Occipital lobe (tissue), 2 donors: ENCODE data around the gene PCNX3. TPM values are rescaled to one million over a fixed set of nuclear protein-coding genes. Genes with fewer than 3 reads are reported as not detected.

Experiments
- DNase-seq: peaks from one replicate; lab custom pipeline; 2025; lab: John Stamatoyannopoulos, UW
- total RNA-seq: library from RNA; depleted of rRNA; stranded (reverse); fragments of >200 nt; gene quantifications from one replicate; pipeline ENCODE4 v1.2.3, GENCODE V29; 2014

PCNX3 gene
- 7.0 TPM for total RNA-seq

- DNase-seq = peak; percentile 100
Measured at GRCh38 chr11:65615229-65615949, at the start of gene PCNX3. TSS of gene PCNX3 (plus strand) at chr11:65615776. CDS start at chr11:65616312, 536 bp downstream.

- no peak for DNase-seq
Measured at GRCh38 chr11:65569164-65569972, 46.2 kb upstream of the PCNX3 start.

- peak; percentile 97 for DNase-seq
Measured at GRCh38 chr11:65569973-65570918, 45.3 kb upstream of the PCNX3 start, which contains the start of gene ZNRD2. TSS of gene ZNRD2 (plus strand) at chr11:65570477. CDS start at chr11:65570492, 15 bp downstream.

GRCh38 chr11:65571420-65571819, 44.2 kb upstream of the PCNX3 start:
- DNase-seq = no peak

GRCh38 chr11:65571940-65572339, 43.6 kb upstream of the PCNX3 start:
- DNase-seq = no peak

- peak; percentile 86 for DNase-seq
Measured at GRCh38 chr11:65572356-65573051, 43.1 kb upstream of the PCNX3 start, which contains the start of gene FAM89B. TSS of gene FAM89B (plus strand) at chr11:65572538. CDS start at chr11:65572670, 132 bp downstream.

- DNase-seq = no peak
Measured at GRCh38 chr11:65573391-65574079, 42.0 kb upstream of the PCNX3 start.

- DNase-seq = peak; percentile 74
Measured at GRCh38 chr11:65574109-65574810, 41.3 kb upstream of the PCNX3 start.

- no peak for DNase-seq
Measured at GRCh38 chr11:65574811-65575567, 40.6 kb upstream of the PCNX3 start.

- no peak for DNase-seq
Measured at GRCh38 chr11:65575568-65576231, 39.9 kb upstream of the PCNX3 start, which contains the start of gene EHBP1L1. TSS of gene EHBP1L1 (plus strand) at chr11:65576053. CDS start at chr11:65576303, 250 bp downstream.

- no peak for DNase-seq
Measured at GRCh38 chr11:65576232-65576866, 39.2 kb upstream of the PCNX3 start.

GRCh38 chr11:65576867-65577755, 38.5 kb upstream of the PCNX3 start:
- DNase-seq = no peak

- no peak for DNase-seq
Measured at GRCh38 chr11:65577756-65578109, 37.8 kb upstream of the PCNX3 start.

GRCh38 chr11:65578134-65578533, 37.4 kb upstream of the PCNX3 start:
- no peak for DNase-seq

- DNase-seq = no peak
Measured at GRCh38 chr11:65578667-65579066, 36.9 kb upstream of the PCNX3 start.

- no peak for DNase-seq
Measured at GRCh38 chr11:65579291-65579690, 36.3 kb upstream of the PCNX3 start.
